Inferior parietal cortex (tissue), 1 donor: ENCODE measurements around the gene HSP90B1.

Experiments used
- DNase-seq: peaks from one replicate; pipeline ENCODE4 v3.0.0-alpha.2; 2016; ENCODE audit errors: extremely low spot score

The HSP90B1 gene

DNA sequence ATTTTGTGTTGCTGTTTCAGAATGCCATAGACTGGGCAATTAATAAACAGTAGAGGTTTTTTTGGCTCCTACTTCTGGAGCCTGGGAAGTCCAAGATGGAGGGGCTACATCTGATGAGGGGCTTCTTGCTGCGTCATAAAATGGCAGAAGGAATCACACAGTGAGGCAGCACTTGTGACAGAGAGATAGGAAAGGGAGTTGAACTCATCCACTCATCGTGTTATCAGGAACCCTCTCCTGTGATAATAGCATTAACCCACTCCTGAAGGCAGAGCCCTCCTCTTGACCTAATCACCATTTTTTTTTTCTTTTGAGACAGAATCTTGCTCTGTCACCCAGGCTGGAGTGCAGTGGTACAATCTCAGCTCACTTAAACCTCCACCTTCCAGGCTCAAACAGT, 45.2 kb downstream of the HSP90B1 start:
- DNase-seq = no peak

DNA sequence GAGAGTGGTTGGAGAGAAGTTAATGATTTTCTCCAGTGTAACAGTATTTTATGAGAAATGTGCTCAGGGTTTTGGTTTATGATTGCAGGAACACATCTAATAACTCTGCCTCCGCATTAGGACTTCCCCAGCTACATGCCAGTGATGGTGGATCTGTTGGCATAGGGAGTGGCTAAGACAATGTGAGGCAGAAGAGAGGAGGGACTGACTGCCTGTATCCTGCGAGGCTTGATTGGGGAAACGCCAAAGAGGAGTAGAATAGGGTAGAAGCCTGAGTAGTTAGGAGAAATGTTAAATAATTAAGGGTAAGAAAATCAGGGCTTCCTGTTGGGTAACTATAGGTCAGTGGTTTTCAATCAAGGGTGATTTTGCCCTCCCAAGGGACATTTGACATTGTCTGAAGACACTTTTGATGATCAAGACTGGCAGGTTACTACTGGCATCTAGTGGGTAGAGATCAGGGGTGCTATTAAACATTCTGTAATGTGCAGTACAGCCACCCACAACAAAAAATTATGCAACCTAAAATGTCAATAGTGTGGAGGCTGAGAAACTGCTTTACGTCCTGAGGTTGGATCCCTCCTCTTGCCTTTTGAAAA, 48.3 kb downstream of the HSP90B1 start:
- no peak for DNase-seq

DNA sequence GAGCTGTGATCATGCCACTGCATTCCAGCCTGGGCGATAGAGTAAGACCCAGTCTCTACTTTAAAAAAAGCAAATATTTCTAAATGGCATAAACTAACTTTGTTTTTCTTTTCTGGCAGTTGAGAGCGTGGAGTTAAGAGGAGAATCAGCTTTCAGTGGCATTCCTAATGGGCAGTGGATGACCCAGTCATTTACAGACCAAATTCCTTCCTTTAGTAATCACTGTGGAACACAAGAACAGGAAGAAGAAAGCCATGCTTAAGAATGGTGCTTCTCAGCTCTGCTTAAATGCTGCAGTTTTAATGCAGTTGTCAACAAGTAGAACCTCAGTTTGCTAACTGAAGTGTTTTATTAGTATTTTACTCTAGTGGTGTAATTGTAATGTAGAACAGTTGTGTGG, 56.6 kb downstream of the HSP90B1 start:
- no peak for DNase-seq

- no peak for DNase-seq
Observed at GRCh38 chr12:103994235-103994634, 64.0 kb downstream of the HSP90B1 start.

DNA sequence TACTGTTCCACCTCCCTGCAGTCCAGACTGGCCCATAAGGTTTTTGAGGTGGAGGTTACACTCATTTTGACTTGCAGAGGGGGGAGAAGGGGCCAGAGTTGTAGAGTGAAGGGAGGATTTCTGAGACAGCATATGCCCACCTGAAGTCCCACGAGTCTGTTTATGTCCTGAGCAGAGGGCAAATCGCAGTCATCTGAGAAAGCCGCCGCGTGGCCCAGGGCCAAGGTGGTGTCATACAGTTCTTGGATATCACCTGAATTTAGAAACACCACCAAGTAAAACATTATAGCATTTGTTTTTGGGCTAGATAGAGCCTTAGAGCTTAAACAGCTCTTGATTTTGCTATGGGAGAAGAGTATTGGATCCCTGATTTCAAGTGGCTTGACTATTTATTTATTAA, 66.4 kb downstream of the HSP90B1 start:
- DNase-seq = no peak

DNA sequence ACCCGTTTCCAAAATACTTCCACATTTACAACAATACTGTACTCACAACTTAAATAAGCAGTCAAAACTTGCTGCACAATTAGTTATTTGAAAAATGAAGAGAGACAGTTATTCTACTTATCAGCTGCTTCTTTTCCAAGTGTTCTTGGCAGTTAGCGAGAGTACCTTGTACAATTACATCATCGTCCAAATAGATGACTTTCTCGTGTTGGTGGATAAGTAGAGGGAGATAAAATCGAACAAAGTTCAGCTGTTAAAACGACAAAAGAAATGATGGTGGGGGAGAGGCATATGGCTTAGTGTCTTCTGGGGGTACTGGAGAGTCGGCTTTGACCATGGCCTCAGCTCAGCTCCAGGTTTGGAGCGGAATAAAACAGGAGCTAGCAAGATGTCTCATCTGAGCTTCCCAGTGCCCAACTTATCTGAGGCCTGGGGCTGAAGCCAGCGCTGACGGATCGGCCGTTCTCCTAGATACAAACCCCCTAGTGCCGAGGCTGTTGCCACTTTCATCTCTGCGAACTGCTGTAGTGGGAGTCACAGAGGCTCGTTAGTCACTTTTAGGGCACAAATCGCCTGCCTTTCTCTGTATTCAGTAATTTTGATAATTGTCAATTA, 67.2 kb downstream of the HSP90B1 start:
- DNase-seq = no peak
